HG02763 (cell line): ENCODE data around the gene ITGB8.

ENCODE experiments used
- ATAC-seq: cut with Tn5 transposase; IDR thresholded peaks from one replicate; pipeline ENCODE4 v1.9.1; 2021; ENCODE audit warnings: mild to moderate bottlenecking, moderate library complexity; ENCODE audit not compliant: unreplicated experiment

Gene ITGB8

GRCh38 chr7:20331910-20332813 lies 1.5 kb downstream of the ITGB8 start:
- ATAC-seq, result no peak

GRCh38 chr7:20338285-20338684 lies 7.6 kb downstream of the ITGB8 start:
- no peak for ATAC-seq

GRCh38 chr7:20340839-20341238 lies 10.1 kb downstream of the ITGB8 start:
- no peak for ATAC-seq

GRCh38 chr7:20343205-20343604 lies 12.5 kb downstream of the ITGB8 start:
- no peak for ATAC-seq

- no peak for ATAC-seq
Observed at GRCh38 chr7:20343941-20344340, 13.2 kb downstream of the ITGB8 start.

- no peak for ATAC-seq
Observed at GRCh38 chr7:20344396-20344795, 13.7 kb downstream of the ITGB8 start.

- ATAC-seq, result no peak
Observed at GRCh38 chr7:20346577-20346976, 15.9 kb downstream of the ITGB8 start.

GRCh38 chr7:20347680-20348079 lies 17.0 kb downstream of the ITGB8 start:
- no peak for ATAC-seq

- ATAC-seq, result no peak
Observed at GRCh38 chr7:20348125-20348807, 17.6 kb downstream of the ITGB8 start.

- no peak for ATAC-seq
Observed at GRCh38 chr7:20350518-20350951, 19.8 kb downstream of the ITGB8 start.

- no peak for ATAC-seq
Observed at GRCh38 chr7:20350996-20351692, 20.4 kb downstream of the ITGB8 start.

GRCh38 chr7:20351901-20352300 lies 21.2 kb downstream of the ITGB8 start:
- no peak for ATAC-seq

GRCh38 chr7:20352573-20353306 lies 22.0 kb downstream of the ITGB8 start:
- no peak for ATAC-seq

GRCh38 chr7:20354610-20355528 lies 24.2 kb downstream of the ITGB8 start:
- ATAC-seq, result no peak

- ATAC-seq, result no peak
Observed at GRCh38 chr7:20358106-20358505, 27.4 kb downstream of the ITGB8 start.

GRCh38 chr7:20358762-20359282 lies 28.1 kb downstream of the ITGB8 start:
- no peak for ATAC-seq

- ATAC-seq, result no peak
Observed at GRCh38 chr7:20359341-20359963, 28.8 kb downstream of the ITGB8 start.

- ATAC-seq, result no peak
Observed at GRCh38 chr7:20362574-20363253, 32.0 kb downstream of the ITGB8 start.
